ENCODE data around the gene GNG7.

Gene GNG7

GRCh38 chr19:2728783-2729387, 26.4 kb upstream of the GNG7 start:
- Histone ChIP-seq H3K36me3 (ENCODE audit: control insufficient read depth, insufficient read depth, low read length) (no peaks in the 10 kb centered on the region), H3K27me3 (ENCODE audit: control insufficient read depth, insufficient read depth, low read length) (no peaks in the 10 kb centered on the region), H3K9me3 (ENCODE audit: control insufficient read depth, low read length) (no peaks in the 10 kb centered on the region), H3K79me2 (no peaks in the 10 kb centered on the region), H2AFZ (no peak overlapping the region), H3K4me3 (ENCODE audit: low read depth, low read length) (no peak overlapping the region), H3K4me1 (peaks cover 2% of the 10 kb centered on the region), H3K4me2 (ENCODE audit: low read length) (no peak overlapping the region), H3K27ac (no peak overlapping the region), H3K9ac (no peak overlapping the region)
- TF ChIP-seq, protein P1, sequence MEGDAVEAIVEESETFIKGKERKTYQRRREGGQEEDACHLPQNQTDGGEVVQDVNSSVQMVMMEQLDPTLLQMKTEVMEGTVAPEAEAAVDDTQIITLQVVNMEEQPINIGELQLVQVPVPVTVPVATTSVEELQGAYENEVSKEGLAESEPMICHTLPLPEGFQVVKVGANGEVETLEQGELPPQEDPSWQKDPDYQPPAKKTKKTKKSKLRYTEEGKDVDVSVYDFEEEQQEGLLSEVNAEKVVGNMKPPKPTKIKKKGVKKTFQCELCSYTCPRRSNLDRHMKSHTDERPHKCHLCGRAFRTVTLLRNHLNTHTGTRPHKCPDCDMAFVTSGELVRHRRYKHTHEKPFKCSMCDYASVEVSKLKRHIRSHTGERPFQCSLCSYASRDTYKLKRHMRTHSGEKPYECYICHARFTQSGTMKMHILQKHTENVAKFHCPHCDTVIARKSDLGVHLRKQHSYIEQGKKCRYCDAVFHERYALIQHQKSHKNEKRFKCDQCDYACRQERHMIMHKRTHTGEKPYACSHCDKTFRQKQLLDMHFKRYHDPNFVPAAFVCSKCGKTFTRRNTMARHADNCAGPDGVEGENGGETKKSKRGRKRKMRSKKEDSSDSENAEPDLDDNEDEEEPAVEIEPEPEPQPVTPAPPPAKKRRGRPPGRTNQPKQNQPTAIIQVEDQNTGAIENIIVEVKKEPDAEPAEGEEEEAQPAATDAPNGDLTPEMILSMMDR (IDR thresholded peaks at IDR 0.05) = no peak

DNA sequence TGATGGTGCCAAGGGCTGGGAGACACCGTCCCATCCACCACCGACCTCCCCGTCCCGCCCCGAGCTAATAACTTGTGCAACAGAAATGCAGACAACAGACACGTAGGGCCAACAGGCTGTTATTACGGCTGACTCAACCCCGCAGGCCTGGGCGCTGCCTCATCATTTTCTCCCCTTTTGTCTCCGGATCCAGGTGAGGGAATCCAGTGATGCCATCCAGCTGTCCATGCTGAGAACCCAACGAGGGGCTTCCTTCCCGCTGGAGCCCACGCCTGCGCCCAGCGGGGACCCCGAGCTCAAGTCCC, 25.1 kb upstream of the GNG7 start:
- no peaks in the 10 kb centered on the region for H3K79me2 ChIP-seq
- no peak overlapping the region for H2AFZ ChIP-seq
- H3K27me3 ChIP-seq (ENCODE audit: control insufficient read depth, insufficient read depth, low read length) = no peaks in the 10 kb centered on the region
- no peak overlapping the region for H3K4me3 ChIP-seq (ENCODE audit: low read depth, low read length)
- peaks cover 10% of the 10 kb centered on the region for H3K4me1 ChIP-seq
- no peaks in the 10 kb centered on the region for H3K9me3 ChIP-seq (ENCODE audit: control insufficient read depth, low read length)
- TF ChIP-seq, protein P1 (IDR thresholded peaks at IDR 0.05) = no peak
- H3K27ac ChIP-seq = no peak overlapping the region
- H3K36me3 ChIP-seq (ENCODE audit: control insufficient read depth, insufficient read depth, low read length) = no peaks in the 10 kb centered on the region
- H3K4me2 ChIP-seq (ENCODE audit: low read length) = no peak overlapping the region
- no peak overlapping the region for H3K9ac ChIP-seq

GRCh38 chr19:2726904-2727639, 24.6 kb upstream of the GNG7 start:
- H3K4me3 ChIP-seq (ENCODE audit: low read depth, low read length) = no peak overlapping the region
- no peaks in the 10 kb centered on the region for H3K27me3 ChIP-seq (ENCODE audit: control insufficient read depth, insufficient read depth, low read length)
- no peaks in the 10 kb centered on the region for H3K36me3 ChIP-seq (ENCODE audit: control insufficient read depth, insufficient read depth, low read length)
- no peak overlapping the region for H3K9ac ChIP-seq
- TF ChIP-seq, protein P1 (IDR thresholded peaks at IDR 0.05) = no peak
- H3K4me2 ChIP-seq (ENCODE audit: low read length) = no peak overlapping the region
- H3K79me2 ChIP-seq = no peaks in the 10 kb centered on the region
- peaks cover 10% of the 10 kb centered on the region for H3K4me1 ChIP-seq
- no peak overlapping the region for H3K27ac ChIP-seq
- H2AFZ ChIP-seq = no peak overlapping the region
- no peaks in the 10 kb centered on the region for H3K9me3 ChIP-seq (ENCODE audit: control insufficient read depth, low read length)

DNA sequence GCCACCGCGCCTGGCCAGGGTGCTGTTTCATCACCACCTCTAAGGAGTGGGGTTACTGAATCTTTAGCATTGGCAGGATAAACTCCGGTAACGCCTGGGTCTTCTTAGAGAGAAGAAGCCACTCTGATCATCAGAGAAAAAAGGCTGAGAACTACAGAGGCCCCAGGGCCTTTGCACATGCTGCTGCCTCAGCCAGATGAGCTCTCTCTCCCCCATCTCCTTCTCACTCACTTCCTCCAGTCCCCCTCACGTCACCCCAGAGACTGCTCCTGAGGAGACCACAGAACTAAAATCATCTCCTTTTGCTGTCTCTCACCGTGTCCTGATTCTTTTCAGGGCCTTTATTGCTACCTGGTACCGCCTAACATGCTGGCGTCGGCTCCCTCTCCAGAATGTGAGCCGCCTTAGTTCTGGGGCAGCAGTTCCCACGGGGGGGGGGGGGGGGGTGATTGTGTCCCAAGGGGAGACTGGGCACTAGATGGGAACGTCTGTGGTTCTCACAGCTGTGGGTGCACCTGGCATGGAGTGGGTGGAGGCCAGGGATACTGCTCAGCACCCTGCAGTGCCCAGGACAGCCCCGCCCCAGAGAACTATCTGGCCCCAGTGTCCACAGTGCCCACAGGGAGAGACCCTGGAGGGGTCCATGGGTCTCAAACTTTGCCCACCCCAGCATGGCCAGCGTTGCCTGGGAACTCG, 23.8 kb upstream of the GNG7 start:
- no peak overlapping the region for H3K9ac ChIP-seq
- H3K27me3 ChIP-seq (ENCODE audit: control insufficient read depth, insufficient read depth, low read length) = no peaks in the 10 kb centered on the region
- no peak overlapping the region for H3K4me2 ChIP-seq (ENCODE audit: low read length)
- no peaks in the 10 kb centered on the region for H3K36me3 ChIP-seq (ENCODE audit: control insufficient read depth, insufficient read depth, low read length)
- peaks cover 10% of the 10 kb centered on the region for H3K4me1 ChIP-seq
- TF ChIP-seq, protein P1 (IDR thresholded peaks at IDR 0.05) = no peak
- H3K79me2 ChIP-seq = no peaks in the 10 kb centered on the region
- H3K27ac ChIP-seq = no peak overlapping the region
- no peak overlapping the region for H2AFZ ChIP-seq
- H3K9me3 ChIP-seq (ENCODE audit: control insufficient read depth, low read length) = no peaks in the 10 kb centered on the region
- H3K4me3 ChIP-seq (ENCODE audit: low read depth, low read length) = no peak overlapping the region

Measured in parathyroid adenoma (tissue), 2 donors.